ENCODE measurements around the gene MTR. TPM values are rescaled to one million over a fixed set of nuclear protein-coding genes. Genes with fewer than 3 reads are reported as not detected.

MTR gene
- total RNA-seq, 2 experiments from 2014 or later: 35.2 to 37.0 TPM

GRCh38 chr1:236886199-236886598, 91.1 kb downstream of the MTR start:
- Histone ChIP-seq H3K4me3 (ENCODE audit: low read length) (no peak overlapping the region), H3K27me3 (ENCODE audit: control insufficient read depth in 1 of 2, insufficient read depth in 2 of 2, low read length in 2 of 2) (no peaks in the 10 kb centered on the region), H3K27ac (ENCODE audit: low read depth in 1 of 2, low read length in 2 of 2) (no peak overlapping the region), H3K36me3 (ENCODE audit: insufficient read depth, low read length) (peaks cover 79% of the 10 kb centered on the region), H3K4me1 (ENCODE audit: insufficient read depth, low read length) (no peaks in the 10 kb centered on the region), H3K9me3 (ENCODE audit: control insufficient read depth in 1 of 2, insufficient read depth in 1 of 2, low read length in 2 of 2) (no peaks in the 10 kb centered on the region)
- Mint-ChIP-seq H3K27me3 (no peaks in the 10 kb centered on the region), H3K9me3 (no peaks in the 10 kb centered on the region), H3K27ac (no peak overlapping the region), H3K36me3 (ENCODE audit: low read depth) (peaks cover 92% of the 10 kb centered on the region), H3K4me1 (ENCODE audit: low read depth) (no peaks in the 10 kb centered on the region), H3K4me3 (no peak overlapping the region)
- no peak for DNase-seq
- no peak for ATAC-seq (ENCODE audit: poor library complexity)
- TF ChIP-seq CTCF (IDR thresholded peaks at IDR 0.05): no peak
- intact Hi-C loops (cut with DNase I, micrococcal nuclease): no loop called here
- ChIA-PET POLR2A (no interaction called here), CTCF (no interaction called here)

- H3K9me3 Mint-ChIP-seq: no peaks in the 10 kb centered on the region
- H3K4me3 ChIP-seq (ENCODE audit: low read length): no peak overlapping the region
- TF ChIP-seq CTCF (IDR thresholded peaks at IDR 0.05): no peak
- POLR2A ChIA-PET: no interaction called here
- H3K36me3 Mint-ChIP-seq (ENCODE audit: low read depth): peaks cover 94% of the 10 kb centered on the region
- CTCF ChIA-PET: no interaction called here
- no peak overlapping the region for H3K27ac ChIP-seq (ENCODE audit: low read depth in 1 of 2, low read length in 2 of 2)
- no peaks in the 10 kb centered on the region for H3K4me1 ChIP-seq (ENCODE audit: insufficient read depth, low read length)
- H3K36me3 ChIP-seq (ENCODE audit: insufficient read depth, low read length): peaks cover 84% of the 10 kb centered on the region
- no peaks in the 10 kb centered on the region for H3K4me1 Mint-ChIP-seq (ENCODE audit: low read depth)
- no peak for DNase-seq
- no peak for ATAC-seq (ENCODE audit: poor library complexity)
- H3K4me3 Mint-ChIP-seq: no peak overlapping the region
- H3K27me3 Mint-ChIP-seq: no peaks in the 10 kb centered on the region
- H3K27ac Mint-ChIP-seq: no peak overlapping the region
- no peaks in the 10 kb centered on the region for H3K27me3 ChIP-seq (ENCODE audit: control insufficient read depth in 1 of 2, insufficient read depth in 2 of 2, low read length in 2 of 2)
- intact Hi-C loops (cut with DNase I, micrococcal nuclease): no loop called here
- H3K9me3 ChIP-seq (ENCODE audit: control insufficient read depth in 1 of 2, insufficient read depth in 1 of 2, low read length in 2 of 2): no peaks in the 10 kb centered on the region
Measured at GRCh38 chr1:236887081-236887480, 92.0 kb downstream of the MTR start.

- no peak overlapping the region for H3K27ac Mint-ChIP-seq
- CTCF ChIA-PET: no interaction called here
- no peaks in the 10 kb centered on the region for H3K4me1 Mint-ChIP-seq (ENCODE audit: low read depth)
Measured at GRCh38 chr1:236888126-236888525, 93.0 kb downstream of the MTR start.

More at GRCh38 chr1:236888126-236888525, 93.0 kb downstream of the MTR start:
- intact Hi-C loops (cut with DNase I, micrococcal nuclease): no loop called here
- Mint-ChIP-seq H3K27me3 (no peaks in the 10 kb centered on the region), H3K9me3 (no peaks in the 10 kb centered on the region), H3K4me3 (no peak overlapping the region), H3K36me3 (ENCODE audit: low read depth) (peaks cover 98% of the 10 kb centered on the region)
- no peak overlapping the region for H3K4me3 ChIP-seq (ENCODE audit: low read length)
- POLR2A ChIA-PET: no interaction called here
- H3K27ac ChIP-seq (ENCODE audit: low read depth in 1 of 2, low read length in 2 of 2): no peak overlapping the region
- no peaks in the 10 kb centered on the region for H3K9me3 ChIP-seq (ENCODE audit: control insufficient read depth in 1 of 2, insufficient read depth in 1 of 2, low read length in 2 of 2)
- no peaks in the 10 kb centered on the region for H3K27me3 ChIP-seq (ENCODE audit: control insufficient read depth in 1 of 2, insufficient read depth in 2 of 2, low read length in 2 of 2)
- ATAC-seq (ENCODE audit: poor library complexity): no peak
- H3K36me3 ChIP-seq (ENCODE audit: insufficient read depth, low read length): peaks cover 88% of the 10 kb centered on the region
- DNase-seq: no peak
- no peak for TF ChIP-seq CTCF (IDR thresholded peaks at IDR 0.05)
- no peaks in the 10 kb centered on the region for H3K4me1 ChIP-seq (ENCODE audit: insufficient read depth, low read length)

Measured in CD4-positive, alpha-beta T cell (primary cell).